Heart right ventricle (tissue), 16 donors: Measurements from ENCODE around the gene SPNS2. TPM values are rescaled to one million over a fixed set of nuclear protein-coding genes. Genes with fewer than 3 reads are reported as not detected.
A peak's percentile ranks its signal among the peaks of the same experiment; 100 is the strongest.

Experiments used
- ATAC-seq, 8 donors: fragments of 200-7000 bp; cut with Tn5 transposase; one replicate each; pipeline ENCODE4 v1.9.1; 2020; ENCODE audit warnings: mild to moderate bottlenecking in 8 of 8, moderate library complexity in 8 of 8, moderate number of reproducible peaks in 1 of 8
- DNase-seq, 2 donors: peaks; one replicate each; pipeline ENCODE4 v3.0.0-alpha.2; 2020
- H3K27ac ChIP-seq, 10 donors: fragments of 200-600 bp; sonication (generic) in 2 of 10; one replicate each; pipeline versions ENCODE4 v1.5.0 to v1.8.0; 2020 to 2022; ENCODE audit warnings: mild to moderate bottlenecking in 3 of 10
- H3K27me3 ChIP-seq, 7 donors: fragments of 200-600 bp; one replicate each; pipeline ENCODE4 v1.8.0; 2021 to 2022; ENCODE audit warnings: mild to moderate bottlenecking in 2 of 7
- H3K36me3 ChIP-seq, 9 donors: fragments of 200-600 bp; sonication (generic) in 1 of 9; one replicate each; pipeline versions ENCODE4 v1.5.0 to v1.8.0; 2020 to 2022; ENCODE audit warnings: mild to moderate bottlenecking in 2 of 9
- H3K4me1 ChIP-seq, 9 donors: fragments of 200-600 bp; sonication (generic) in 1 of 9; one replicate each; pipeline versions ENCODE4 v1.5.0 to v1.8.0; 2020 to 2022; ENCODE audit warnings: mild to moderate bottlenecking in 4 of 9
- H3K4me3 ChIP-seq, 10 donors: fragments of 200-600 bp; sonication (generic) in 2 of 10; one replicate each; pipeline versions ENCODE4 v1.5.0 to v1.8.0; 2020 to 2022; ENCODE audit warnings: mild to moderate bottlenecking in 7 of 10, moderate library complexity in 2 of 10
- H3K9me3 ChIP-seq, 11 donors: fragments of 200-600 bp in 10 of 11; sonication (generic) in 2 of 11; one replicate each; pipeline versions ENCODE4 v1.5.0 to v1.8.0; 2013 to 2022; ENCODE audit warnings: mild to moderate bottlenecking in 2 of 11, control low read depth in 1 of 11, moderate library complexity in 1 of 11
- CTCF ChIP-seq, 9 donors: fragments of 200-600 bp; sonication (generic) in 2 of 9; IDR thresholded peaks; one replicate each; pipeline versions ENCODE4 v1.5.0 to v1.8.0; 2021 to 2022; ENCODE audit warnings: antibody characterized with exemption in 9 of 9, mild to moderate bottlenecking in 5 of 9, moderate library complexity in 1 of 9
- WGBS, 2 donors: extraction: QIAGEN DNeasy Blood & Tissue Kit; methylation state at CpG; one replicate each; pipeline ENCODE4 v1.1.7; 2013; ENCODE audit warnings: inconsistent platforms in 1 of 2; 5-methylcytosine and 5-hydroxymethylcytosine counted together
- intact Hi-C, 10 donors: fragments of 100-400 bp; cut with DNase I; formaldehyde crosslinking; loops; one replicate each; pipeline versions ENCODE4 v1.11.1 to v1.14.2; 2022
- polyA plus RNA-seq, 2 donors: library from polyadenylated mRNA; stranded (reverse); fragments of 200-250 nt; gene quantifications; one replicate each; pipeline ENCODE4 v1.2.3, GENCODE V29; 2013
- total RNA-seq, 10 donors: library from RNA; stranded (reverse); fragmentation: NEBNext Ultra II Directional in 3 of 10; extraction: Animal tissue kit (Norgen Biotek cat#: 25700) in 3 of 10; gene quantifications; one replicate each; pipeline versions ENCODE4 v1.2.1 to v1.2.4, GENCODE V29; 2021 to 2023
- donor health status: Arrhythmogenic right ventricular cardiomyopathy.
- donor health status: ischemic (EF 13 %, LVEDD 7.1; RV severe dilation, severe dysfunction).
- donor health status: healthy with polysubstance abuse.
- donor health status: DM: no; HTN: yes; CAD: no.
- donor health status: DM: no; HTN: no; CAD: no.
- donor health status: ischemic (EF 25% LVEDD 6.9; RV normal size, moderate dysfunction).
- donor health status: ischemic (EF 25% LVEDD 5.7; RV mildly dilated, moderate dysfunction).
- donor health status: healthy.
- donor health status: DM: yes; HTN: yes; CAD: no.
- donor health status: Ischemic cardiomyopathy.
- donor health status: ischemic (EF 35%, LVEDD 5.7; RV mildly dilated, moderate dysfunction).
- donor health status: nonischemic (EF 11% LVEDD 7.7; RV severe dilation, severe dysfunction).
- donor health status: DM: yes; HTN: yes; CAD: no.
- donor health status: PGD.
- donor health status: ischemic (EF 29% LVEDD 5.4; RV normal size, mild dysfunction).
- donor health status: nonischemic (EF 23%, LVEDD 6.1; RV moderate dilation, normal function).

SPNS2 gene
- total and polyA plus RNA-seq, 12 donors = 4.5 to 27.7 (median 9.8) TPM

GRCh38 chr17:4509401-4509800 lies 10.7 kb downstream of the SPNS2 start:
- peaks cover 18 to 94% (median 73%) of the 10 kb centered on the region in 9 donors for H3K4me1 ChIP-seq
- intact Hi-C loops = loop anchor here in 1 of 10 donors (5.0 kb wide), 1 partner anchor 33 kb away; no protein-coding TSS in a partner anchor

GRCh38 chr17:4509923-4510617 lies 11.4 kb downstream of the SPNS2 start:
- peak; percentile 59 to 63 for DNase-seq
- H3K27ac ChIP-seq = peak overlapping the region; percentile 38 to 87 (median 75)
- no peak overlapping the region for H3K4me3 ChIP-seq
- no peak for TF ChIP-seq CTCF (IDR thresholded peaks at IDR 0.05)
- intact Hi-C loops = loop anchor here in 1 of 10 donors (1.0 to 5.0 kb wide), 2 partner anchors 12 to 32 kb away; no protein-coding TSS in a partner anchor
- peak; percentile 36 to 77 (median 68) for ATAC-seq
- no peaks in the 10 kb centered on the region for H3K36me3 ChIP-seq
- H3K27me3 ChIP-seq = no peaks in the 10 kb centered on the region
- WGBS, 2 donors = 59 to 63% methylated on average over 21 of the region's 21 CpGs
- H3K9me3 ChIP-seq = no peaks in the 10 kb centered on the region
- H3K4me1 ChIP-seq = peaks cover 18 to 88% (median 67%) of the 10 kb centered on the region in 9 donors

More at GRCh38 chr17:4509401-4509800, 10.7 kb downstream of the SPNS2 start:
- ATAC-seq (peak in 7 of 8 donors; percentile 34 to 49 (median 37)), DNase-seq (no peak)
- Histone ChIP-seq H3K27ac (peak overlapping the region; percentile 38 to 87 (median 75)), H3K9me3 (no peaks in the 10 kb centered on the region), H3K27me3 (no peaks in the 10 kb centered on the region), H3K36me3 (no peaks in the 10 kb centered on the region), H3K4me3 (no peak overlapping the region)
- 47 to 57% methylated on average over 8 of the region's 8 CpGs for WGBS, 2 donors
- TF ChIP-seq CTCF (IDR thresholded peaks at IDR 0.05) = peak in 1 of 9 donors; percentile 8

GRCh38 chr17:4510618-4510941 lies 11.9 kb downstream of the SPNS2 start:
- Histone ChIP-seq H3K4me3 (no peak overlapping the region), H3K4me1 (peaks cover 18 to 82% (median 62%) of the 10 kb centered on the region in 9 donors), H3K27me3 (no peaks in the 10 kb centered on the region), H3K27ac (peak overlapping the region in 9 of 10 donors; percentile 57 to 87 (median 78)), H3K9me3 (no peaks in the 10 kb centered on the region), H3K36me3 (no peaks in the 10 kb centered on the region)
- TF ChIP-seq CTCF (IDR thresholded peaks at IDR 0.05) = no peak
- intact Hi-C loops = loop anchor here in 1 of 10 donors (1.0 kb wide), 1 partner anchor 12 kb away; no protein-coding TSS in a partner anchor
- ATAC-seq (no peak), DNase-seq (no peak)
- 68% methylated on average over 11 of the region's 11 CpGs for WGBS, 2 donors

- no peak for TF ChIP-seq CTCF (IDR thresholded peaks at IDR 0.05)
- no peaks in the 10 kb centered on the region for H3K9me3 ChIP-seq
- WGBS, 2 donors = 80 to 87% methylated on average over 10 of the region's 10 CpGs
- H3K27ac ChIP-seq = peak overlapping the region in 8 of 10 donors; percentile 65 to 87 (median 78)
- no peaks in the 10 kb centered on the region for H3K27me3 ChIP-seq
- no peak for ATAC-seq
- intact Hi-C loops = no loop called here
- no peaks in the 10 kb centered on the region for H3K36me3 ChIP-seq
- no peak for DNase-seq
- H3K4me3 ChIP-seq = no peak overlapping the region
- peaks cover 15 to 75% (median 55%) of the 10 kb centered on the region in 9 donors for H3K4me1 ChIP-seq
Observed at GRCh38 chr17:4511199-4511932, 12.7 kb downstream of the SPNS2 start.
